ENCODE data around the gene PTOV1. TPM values are rescaled to one million over a fixed set of nuclear protein-coding genes. Genes with fewer than 3 reads are reported as not detected.
A peak's percentile ranks its signal among the peaks of the same experiment; 100 is the strongest.

The PTOV1 gene
- total RNA-seq, 5 donors from 2014 or later (not counting 1 experiment from before 2014, with no cell fraction given) = 149 to 165 (median 156) TPM

DNA sequence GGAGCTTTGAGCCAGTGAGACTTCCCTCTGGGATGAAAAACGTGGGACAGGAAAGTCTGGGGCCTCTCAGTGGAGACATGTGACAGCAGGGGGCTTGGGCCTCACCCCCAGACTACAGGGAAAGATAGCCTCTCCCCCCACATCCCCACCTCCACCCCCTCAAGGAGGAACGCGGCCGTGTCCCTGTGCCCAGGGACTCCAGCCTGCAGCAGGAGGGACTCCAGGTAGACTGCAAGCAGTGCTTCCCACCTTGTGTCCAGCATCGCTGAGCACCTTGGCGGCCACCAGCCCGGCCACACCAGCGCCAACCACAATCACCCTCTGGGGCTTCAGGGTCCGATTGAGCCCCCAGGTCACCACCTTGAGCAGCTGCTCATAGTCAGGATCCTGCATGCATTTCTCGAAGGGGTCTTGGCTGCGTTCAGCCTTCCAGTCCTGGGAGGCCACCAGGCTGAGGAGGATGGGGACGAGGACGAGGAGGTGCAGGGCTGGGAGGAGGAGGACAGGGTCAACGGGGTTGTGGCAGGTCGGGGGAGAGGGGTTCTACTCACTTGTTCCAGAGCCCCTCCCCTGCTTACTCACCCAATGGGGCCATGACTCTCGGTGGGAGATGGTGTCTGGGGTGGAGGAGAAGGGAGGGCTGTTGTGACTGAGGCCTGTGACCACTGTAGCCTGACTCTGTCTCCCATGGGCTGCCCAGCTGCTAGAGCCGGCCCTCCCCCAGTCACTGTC, 44.8 kb downstream of the PTOV1 start:
- H3K4me3 ChIP-seq (ENCODE audit: control insufficient read depth in 1 of 2, extremely low read depth in 1 of 2, low read length in 1 of 2) = peak overlapping the region in 1 of 2 donors; percentile 3
- H3K4me1 ChIP-seq (ENCODE audit: control insufficient read depth in 1 of 2, extremely low read depth in 1 of 2, insufficient read depth in 2 of 2, low read length in 2 of 2) = peaks cover 11 to 43% of the 10 kb centered on the region in 2 experiments
- ChIA-PET CTCF (no interaction called here), POLR2A (interaction anchor here (0.6 kb wide), 2 partner anchors 37 to 44 kb away, joined by 3 read pairs; no protein-coding TSS in a partner anchor)
- Mint-ChIP-seq H3K4me1 (peaks cover 26 to 42% (median 28%) of the 10 kb centered on the region in 3 donors), H3K4me3 (peak overlapping the region in 2 of 3 donors; percentile 17 to 72), H3K9me3 (no peaks in the 10 kb centered on the region), H3K27me3 (no peaks in the 10 kb centered on the region), H3K27ac (peak overlapping the region; percentile 93 to 96), H3K36me3 (no peaks in the 10 kb centered on the region)
- ATAC-seq (replicated peaks in 1 of 4) (no peak), DNase-seq (no peak)
- H3K9me3 ChIP-seq = no peaks in the 10 kb centered on the region
- peak overlapping the region; percentile 100 for H3K27ac ChIP-seq (ENCODE audit: low read length)
- WGBS (ENCODE audit: insufficient coverage) = 75% methylated on average over 11 of the region's 17 CpGs
- H3K27me3 ChIP-seq (replicated peaks in 1 of 2; ENCODE audit: control insufficient read depth in 2 of 2, extremely low read depth in 1 of 2, insufficient read depth in 2 of 2, low read length in 1 of 2) = peaks cover 0 to 3% of the 10 kb centered on the region in 2 experiments
- H3K36me3 ChIP-seq (ENCODE audit: control insufficient read depth in 2 of 2, extremely low read depth in 1 of 2, insufficient read depth in 1 of 2, low read length in 1 of 2) = no peaks in the 10 kb centered on the region

DNA sequence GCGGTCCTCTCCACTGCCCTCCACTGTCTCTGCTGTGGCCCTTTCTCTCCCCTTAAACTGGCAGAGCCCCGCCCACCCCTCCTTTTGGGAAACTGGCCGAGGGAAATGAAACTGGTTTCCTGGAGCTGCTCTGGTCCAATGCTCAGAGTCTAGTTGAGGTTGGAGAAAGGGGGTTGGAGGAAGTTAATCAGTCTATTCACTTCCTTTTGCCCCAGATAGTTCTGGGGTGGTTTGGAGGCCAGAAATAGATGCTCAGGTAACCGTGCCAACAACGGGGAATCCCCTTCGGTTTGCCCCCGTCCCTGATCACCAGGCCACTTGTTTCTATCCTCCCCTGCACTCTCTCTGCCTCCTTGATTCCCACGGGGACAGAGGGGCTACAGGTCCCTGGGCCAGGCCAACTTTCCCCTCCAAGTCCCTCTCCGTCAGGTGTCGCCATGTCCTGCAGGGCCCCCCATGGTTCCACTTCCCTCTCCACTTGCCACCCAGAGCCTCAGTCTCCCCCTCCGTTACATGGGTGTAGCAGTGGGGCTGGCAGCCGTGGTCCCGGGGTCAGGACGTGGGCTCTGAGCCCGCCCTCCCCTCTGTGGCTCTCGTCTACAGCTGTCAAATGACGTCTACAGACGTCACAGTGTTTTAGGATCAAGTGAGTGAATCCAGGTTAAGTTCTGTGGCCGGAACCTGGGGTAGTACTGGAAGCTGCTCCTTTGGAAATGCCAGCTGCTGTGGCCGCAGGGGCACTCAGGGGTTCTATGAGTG, 46.1 kb downstream of the PTOV1 start, which contains the start of gene IL4I1:
Gene IL4I1 (minus strand): TSS at position 25 of the 759 bp plus-strand sequence. CDS start 727 bp downstream, outside the sequence.
- ATAC-seq (replicated peaks in 1 of 4) = peak; percentile 58 to 72 (median 63)
- no peaks in the 10 kb centered on the region for H3K36me3 Mint-ChIP-seq
- peak within 1 kb of the TSS; percentile 100 for H3K27ac ChIP-seq (ENCODE audit: low read length)

DNA sequence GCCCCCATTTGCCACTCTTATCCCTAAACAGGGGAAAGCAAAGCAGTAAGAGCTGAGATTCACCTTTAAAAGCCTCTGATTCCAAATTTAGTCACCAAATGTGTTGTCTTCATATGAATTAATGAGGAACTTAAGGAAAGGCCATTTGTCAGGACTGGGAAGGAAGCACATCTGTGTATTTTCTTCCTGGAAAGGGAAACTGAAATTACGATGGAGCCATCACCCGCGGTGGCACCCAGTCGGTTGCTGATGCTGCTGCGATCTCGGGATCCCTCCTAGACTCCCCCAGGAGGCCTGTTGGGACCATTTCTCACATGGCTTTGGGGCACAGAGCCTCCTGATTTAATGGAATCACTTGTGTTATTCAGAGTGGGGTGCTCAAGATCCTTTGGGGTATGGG, 53.2 kb downstream of the PTOV1 start:
- Histone ChIP-seq H3K9me3 (no peaks in the 10 kb centered on the region), H3K4me3 (ENCODE audit: control insufficient read depth in 1 of 2, extremely low read depth in 1 of 2, low read length in 1 of 2) (no peak overlapping the region), H3K4me1 (ENCODE audit: control insufficient read depth in 1 of 2, extremely low read depth in 1 of 2, insufficient read depth in 2 of 2, low read length in 2 of 2) (peaks cover 0 to 3% of the 10 kb centered on the region in 2 experiments), H3K27ac (ENCODE audit: low read length) (no peak overlapping the region), H3K27me3 (replicated peaks in 1 of 2; ENCODE audit: control insufficient read depth in 2 of 2, extremely low read depth in 1 of 2, insufficient read depth in 2 of 2, low read length in 1 of 2) (no peaks in the 10 kb centered on the region), H3K36me3 (ENCODE audit: control insufficient read depth in 2 of 2, extremely low read depth in 1 of 2, insufficient read depth in 1 of 2, low read length in 1 of 2) (peaks cover 16 to 29% of the 10 kb centered on the region in 2 donors)
- Mint-ChIP-seq H3K27me3 (no peaks in the 10 kb centered on the region), H3K27ac (no peak overlapping the region), H3K4me1 (peaks cover 0 to 10% (median 4%) of the 10 kb centered on the region in 3 donors), H3K36me3 (peaks cover 8% of the 10 kb centered on the region), H3K4me3 (no peak overlapping the region), H3K9me3 (no peaks in the 10 kb centered on the region)
- ATAC-seq (replicated peaks in 1 of 4) (no peak), DNase-seq (no peak)
- ChIA-PET CTCF (no interaction called here), POLR2A (no interaction called here)
- 18% methylated on average over 3 of the region's 6 CpGs for WGBS (ENCODE audit: insufficient coverage)

More for the DNA sequence above, 46.1 kb downstream of the PTOV1 start, which contains the start of gene IL4I1:
- no peaks in the 10 kb centered on the region for H3K36me3 ChIP-seq (ENCODE audit: control insufficient read depth in 2 of 2, extremely low read depth in 1 of 2, insufficient read depth in 1 of 2, low read length in 1 of 2)
- Mint-ChIP-seq H3K9me3 (no peaks in the 10 kb centered on the region), H3K27ac (peak within 1 kb of the TSS; percentile 93 to 96), H3K27me3 (no peaks in the 10 kb centered on the region), H3K4me1 (peaks cover 23 to 39% (median 28%) of the 10 kb centered on the region in 3 donors), H3K4me3 (peak within 1 kb of the TSS; percentile 69 to 78 (median 72))
- peaks cover 11 to 39% of the 10 kb centered on the region in 2 experiments for H3K4me1 ChIP-seq (ENCODE audit: control insufficient read depth in 1 of 2, extremely low read depth in 1 of 2, insufficient read depth in 2 of 2, low read length in 2 of 2)
- H3K27me3 ChIP-seq (replicated peaks in 1 of 2; ENCODE audit: control insufficient read depth in 2 of 2, extremely low read depth in 1 of 2, insufficient read depth in 2 of 2, low read length in 1 of 2) = peaks cover 0 to 3% of the 10 kb centered on the region in 2 experiments
- peak within 1 kb of the TSS; percentile 38 to 47 for H3K4me3 ChIP-seq (ENCODE audit: control insufficient read depth in 1 of 2, extremely low read depth in 1 of 2, low read length in 1 of 2)
- CTCF ChIA-PET = interaction anchor here in 1 of 2 donors (1.4 kb wide), 1 partner anchor 9 kb away, joined by 3 read pairs; no protein-coding TSS in a partner anchor
- 5% methylated on average over 11 of the region's 20 CpGs for WGBS (ENCODE audit: insufficient coverage)
- H3K9me3 ChIP-seq = no peaks in the 10 kb centered on the region
- peak in 34 of 35 experiments; percentile 36 to 87 (median 62) for DNase-seq
- POLR2A ChIA-PET = interaction anchor here in 1 of 2 donors (0.6 to 1.5 kb wide), 3 partner anchors 28 to 33 kb away, joined by 3 to 9 read pairs (median 3); partner anchors contain the start of gene NUP62

DNA sequence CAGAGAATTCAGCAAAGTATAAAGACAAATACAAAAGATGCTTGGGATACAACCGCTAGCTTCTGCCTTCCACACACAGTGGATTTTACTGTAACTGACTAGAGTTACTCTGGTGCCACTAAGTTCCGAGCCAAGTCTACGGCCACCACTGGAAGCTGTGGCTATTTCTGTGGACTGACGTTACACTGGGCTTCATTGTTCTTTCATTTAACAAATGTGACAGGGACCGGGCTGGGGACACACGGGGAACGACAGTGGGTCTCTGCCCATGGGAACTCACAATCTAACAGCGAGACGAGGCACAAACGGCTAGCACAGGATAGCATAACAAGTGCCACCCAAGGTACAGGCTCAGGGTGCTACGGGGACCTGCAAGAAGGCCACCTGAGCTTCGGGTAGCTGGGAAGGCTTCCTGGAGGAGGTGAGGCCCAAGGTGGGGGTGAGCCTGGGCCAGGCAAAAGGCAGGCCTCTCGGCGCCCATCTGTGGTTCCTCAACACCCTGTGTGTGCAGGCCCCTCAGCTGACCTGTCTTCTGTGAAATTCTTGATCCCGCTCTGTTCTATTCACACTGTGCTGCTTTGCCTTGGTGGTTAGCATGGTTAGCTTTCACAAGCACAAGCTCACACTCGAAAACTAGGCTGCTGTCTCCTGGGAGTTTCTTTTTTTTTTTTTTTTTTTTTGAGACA, 56.1 kb downstream of the PTOV1 start:
- H3K27me3 ChIP-seq (replicated peaks in 1 of 2; ENCODE audit: control insufficient read depth in 2 of 2, extremely low read depth in 1 of 2, insufficient read depth in 2 of 2, low read length in 1 of 2) = no peaks in the 10 kb centered on the region
- H3K27ac ChIP-seq (ENCODE audit: low read length) = no peak overlapping the region
- DNase-seq (no peak), ATAC-seq (replicated peaks in 1 of 4) (no peak)
- no peaks in the 10 kb centered on the region for H3K27me3 Mint-ChIP-seq
- peaks cover 8% of the 10 kb centered on the region for H3K36me3 Mint-ChIP-seq
- ChIA-PET CTCF (interaction anchor here in 1 of 2 donors (0.5 to 1.1 kb wide), 2 partner anchors 10 to 84 kb away, joined by 3 read pairs; no protein-coding TSS in a partner anchor), POLR2A (no interaction called here)
- H3K4me3 ChIP-seq (ENCODE audit: control insufficient read depth in 1 of 2, extremely low read depth in 1 of 2, low read length in 1 of 2) = no peak overlapping the region
- H3K9me3 ChIP-seq = no peaks in the 10 kb centered on the region
- H3K4me3 Mint-ChIP-seq = no peak overlapping the region
- no peak overlapping the region for H3K27ac Mint-ChIP-seq
- 96% methylated on average over 15 of the region's 16 CpGs for WGBS (ENCODE audit: insufficient coverage)
- H3K9me3 Mint-ChIP-seq = no peaks in the 10 kb centered on the region
- peaks cover 3 to 20% of the 10 kb centered on the region in 2 experiments for H3K4me1 ChIP-seq (ENCODE audit: control insufficient read depth in 1 of 2, extremely low read depth in 1 of 2, insufficient read depth in 2 of 2, low read length in 2 of 2)
- H3K4me1 Mint-ChIP-seq = peaks cover 12 to 28% (median 19%) of the 10 kb centered on the region in 3 donors
- peaks cover 22 to 33% of the 10 kb centered on the region in 2 donors for H3K36me3 ChIP-seq (ENCODE audit: control insufficient read depth in 2 of 2, extremely low read depth in 1 of 2, insufficient read depth in 1 of 2, low read length in 1 of 2)

DNA sequence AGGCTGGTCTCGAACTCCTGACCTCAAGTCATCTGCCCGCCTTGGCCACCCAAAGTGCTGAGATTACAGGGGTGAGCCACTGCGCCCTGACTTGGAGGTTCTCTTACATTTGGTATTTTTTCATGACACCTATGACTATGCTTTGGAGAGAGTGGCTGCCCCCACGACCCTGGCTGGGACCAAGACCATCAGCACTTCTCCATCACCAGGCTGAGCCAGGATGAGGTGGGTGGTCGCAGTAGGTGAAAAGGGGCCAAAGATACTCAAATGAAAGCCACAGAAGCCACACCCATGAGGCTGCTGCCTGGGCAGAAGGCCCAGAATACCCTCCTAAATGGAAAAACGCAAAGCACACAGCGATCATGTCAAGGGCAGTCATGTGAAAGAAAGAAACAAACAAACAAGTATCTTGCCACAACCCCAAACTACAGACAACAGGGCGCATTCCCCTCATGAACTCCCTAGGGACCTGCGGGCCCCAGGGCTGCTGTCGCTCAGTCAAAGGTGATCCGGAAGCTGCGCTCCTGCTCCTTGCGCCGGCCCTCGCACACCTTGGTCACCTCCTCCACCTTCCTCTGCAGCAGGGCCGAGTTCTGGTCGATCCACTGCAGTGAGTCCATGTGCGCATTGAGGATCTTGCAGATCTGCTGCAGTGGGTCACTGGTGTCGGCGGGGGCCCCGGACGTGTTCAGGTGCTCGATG, 56.9 kb downstream of the PTOV1 start:
- no peaks in the 10 kb centered on the region for H3K9me3 ChIP-seq
- CTCF ChIA-PET = interaction anchor here in 1 of 2 donors (0.5 kb wide), 1 partner anchor 85 kb away, joined by 3 read pairs; no protein-coding TSS in a partner anchor

More for the DNA sequence above, 56.9 kb downstream of the PTOV1 start:
- Mint-ChIP-seq H3K4me3 (no peak overlapping the region), H3K27me3 (no peaks in the 10 kb centered on the region), H3K36me3 (peaks cover 10% of the 10 kb centered on the region), H3K4me1 (peaks cover 12 to 29% (median 24%) of the 10 kb centered on the region in 3 donors), H3K27ac (no peak overlapping the region), H3K9me3 (no peaks in the 10 kb centered on the region)
- no peak overlapping the region for H3K4me3 ChIP-seq (ENCODE audit: control insufficient read depth in 1 of 2, extremely low read depth in 1 of 2, low read length in 1 of 2)
- ATAC-seq (replicated peaks in 1 of 4) (no peak), DNase-seq (no peak)
- H3K4me1 ChIP-seq (ENCODE audit: control insufficient read depth in 1 of 2, extremely low read depth in 1 of 2, insufficient read depth in 2 of 2, low read length in 2 of 2) = peaks cover 3 to 20% of the 10 kb centered on the region in 2 experiments
- no peaks in the 10 kb centered on the region for H3K27me3 ChIP-seq (replicated peaks in 1 of 2; ENCODE audit: control insufficient read depth in 2 of 2, extremely low read depth in 1 of 2, insufficient read depth in 2 of 2, low read length in 1 of 2)
- WGBS (ENCODE audit: insufficient coverage) = 95% methylated on average over 18 of the region's 23 CpGs
- no peak overlapping the region for H3K27ac ChIP-seq (ENCODE audit: low read length)
- POLR2A ChIA-PET = no interaction called here
- H3K36me3 ChIP-seq (ENCODE audit: control insufficient read depth in 2 of 2, extremely low read depth in 1 of 2, insufficient read depth in 1 of 2, low read length in 1 of 2) = peaks cover 22 to 36% of the 10 kb centered on the region in 2 donors

Measured in T-cell (primary cell).